Measurements from ENCODE around the gene DAPP1. TPM values are rescaled to one million over a fixed set of nuclear protein-coding genes. Genes with fewer than 3 reads are reported as not detected.

The DAPP1 gene
- total and polyA plus RNA-seq, 2 of the 8 experiments (the other 6 are each of a cell fraction or from before 2014, with no cell fraction given) = not detected

DNA sequence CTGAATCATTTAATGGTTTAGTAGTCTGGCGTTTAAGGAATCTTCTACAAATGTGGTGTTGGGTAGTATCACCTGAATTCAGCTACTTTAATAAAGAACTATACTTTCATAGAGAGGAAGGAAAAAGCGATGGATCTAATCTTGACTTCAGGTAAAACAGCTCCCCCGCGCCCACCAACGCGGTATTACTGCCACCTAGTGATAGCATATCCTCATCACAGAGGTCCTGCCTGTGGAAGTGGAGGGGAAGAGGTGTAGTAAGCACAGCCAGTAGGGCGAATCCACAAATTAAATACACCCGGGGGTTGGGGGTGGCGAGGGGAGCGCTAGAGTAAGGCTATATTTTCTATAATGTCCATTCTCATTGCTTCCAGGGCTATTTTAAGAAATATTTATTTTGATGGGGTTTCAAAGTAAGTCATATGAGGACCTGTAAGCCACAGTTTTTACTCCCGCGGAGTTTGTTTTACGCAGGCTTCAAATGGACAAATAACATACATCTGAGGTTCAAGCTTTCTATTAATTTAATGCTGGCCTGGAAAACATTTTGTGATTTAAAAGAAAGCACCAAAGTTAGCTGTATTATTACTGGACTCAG, 8.3 kb upstream of the DAPP1 start:
- no peak overlapping the region for H2AFZ ChIP-seq (ENCODE audit: low read length)
- CTCF ChIA-PET (ENCODE audit: partially characterized antibody) = interaction anchor here (0.6 to 3.5 kb wide), 55 partner anchors 9 to 606 kb away, joined by 3 to 29 read pairs (median 4); partner anchors contain the start of genes C4orf54, DAPP1 and TRMT10A
- FAIRE-seq = peak; percentile 83

More for the DNA sequence above, 8.3 kb upstream of the DAPP1 start:
- H3K18ac ChIP-seq (ENCODE audit: extremely low read depth, low read length) = no peak overlapping the region
- H2AK5ac ChIP-seq (ENCODE audit: low read depth, low read length) = no peak overlapping the region
- no peak overlapping the region for H3K23ac ChIP-seq (ENCODE audit: insufficient read length)
- H3K27ac ChIP-seq (ENCODE audit: low read depth, low read length) = no peak overlapping the region
- peaks cover 0 to 2% (median 0%) of the 10 kb centered on the region in 4 experiments; a peak in 1 of 7 replicates for H3K4me1 ChIP-seq (replicated peaks in 1 of 4; ENCODE audit: control insufficient read depth in 3 of 4, insufficient read depth in 4 of 4, low read length in 3 of 4)
- H4K8ac ChIP-seq (ENCODE audit: extremely low read depth, insufficient read depth, low read length) = no peak overlapping the region
- no peaks in the 10 kb centered on the region for H3K79me2 ChIP-seq (ENCODE audit: control insufficient read depth in 1 of 2, insufficient read depth in 2 of 2, low read length in 2 of 2)
- H3K36me3 ChIP-seq (ENCODE audit: control insufficient read depth in 2 of 4, insufficient read depth in 4 of 4, low read length in 3 of 4) = no peaks in the 10 kb centered on the region
- no peak overlapping the region for H3K4ac ChIP-seq (replicated peaks; ENCODE audit: insufficient read length, low read depth, low read length)
- WGBS, 2 experiments (ENCODE audit: extremely low coverage in 1 of 2, insufficient coverage in 1 of 2, insufficient read length in 1 of 2, insufficient replicate concordance in 2 of 2, low coverage in 1 of 2, low lambda C conversion rate in 2 of 2, missing lambda C conversion rate in 1 of 2) = 30% methylated on average over 13 of the region's 13 CpGs; no CpG with 5 or more reads in 1 of the 2 experiments
- peak; percentile 96 to 97 for TF ChIP-seq RAD21 (IDR thresholded peaks at IDR 0.05 in 1 of 2, conservative IDR thresholded peaks at IDR 0.05 in 1 of 2; ENCODE audit: low read depth in 2 of 2, low read length in 2 of 2)
- TF ChIP-seq CTCF (IDR thresholded peaks at IDR 0.05; ENCODE audit: control extremely low read depth in 1 of 3, insufficient read depth in 1 of 3, low read depth in 1 of 3, low read length in 3 of 3) = peak; percentile 74 to 89 (median 79)
- TF ChIP-seq TEAD4 (IDR thresholded peaks at IDR 0.05; ENCODE audit: low read depth, low read length) = no peak
- DNase-seq (ENCODE audit: low read depth in 1 of 2, low spot score in 2 of 2) = peak in 1 of 2 experiments; percentile 83
- POLR2A ChIA-PET (ENCODE audit: partially characterized antibody) = interaction anchor here (1.1 to 1.9 kb wide), 2 partner anchors 76 to 245 kb away, joined by 3 to 8 read pairs; partner anchors contain the start of gene TRMT10A
- H3K4me3 ChIP-seq (ENCODE audit: extremely low read depth in 1 of 4, insufficient read depth in 2 of 4, low read depth in 3 of 4, low read length in 4 of 4) = no peak overlapping the region
- no peaks in the 10 kb centered on the region for H3K9me3 ChIP-seq (ENCODE audit: insufficient read depth in 2 of 2, low read depth in 1 of 2, low read length in 1 of 2)
- no peak overlapping the region for H2BK5ac ChIP-seq (ENCODE audit: low read depth, low read length)
- H4K20me1 ChIP-seq (replicated peaks in 1 of 2; ENCODE audit: control insufficient read depth in 1 of 2, insufficient read depth in 2 of 2, low read length in 2 of 2) = no peaks in the 10 kb centered on the region
- no peaks in the 10 kb centered on the region; the same call in 1 of the 2 replicates for H3K23me2 ChIP-seq (ENCODE audit: low read depth, low read length)
- no peak overlapping the region for H3K14ac ChIP-seq (ENCODE audit: insufficient read length)
- no peak overlapping the region for H4K91ac ChIP-seq (replicated peaks; ENCODE audit: insufficient read length, low read length)
- H3K9ac ChIP-seq (replicated peaks in 1 of 4; ENCODE audit: extremely low read depth in 1 of 4, low read depth in 3 of 4, low read length in 3 of 4) = no peak overlapping the region
- H2BK120ac ChIP-seq (replicated peaks; ENCODE audit: low read depth, low read length) = no peak overlapping the region
- H4K5ac ChIP-seq (ENCODE audit: insufficient read length, low read depth, low read length) = no peak overlapping the region
- H2BK20ac ChIP-seq (ENCODE audit: low read length) = no peak overlapping the region
- no peak overlapping the region for H2BK12ac ChIP-seq (ENCODE audit: low read depth, low read length)
- no peak overlapping the region for H3K4me2 ChIP-seq (ENCODE audit: insufficient read depth in 1 of 2, low read depth in 2 of 2, low read length in 2 of 2)
- no peak overlapping the region for H3K56ac ChIP-seq (replicated peaks; ENCODE audit: insufficient read length, low read depth, low read length)
- H2BK15ac ChIP-seq (ENCODE audit: low read length) = no peak overlapping the region
- no peaks in the 10 kb centered on the region for H3K79me1 ChIP-seq (ENCODE audit: low read depth, low read length)
- no peaks in the 10 kb centered on the region for H3K27me3 ChIP-seq (replicated peaks in 1 of 4; ENCODE audit: control insufficient read depth in 3 of 4, extremely low read depth in 1 of 4, insufficient read depth in 3 of 4, low read length in 3 of 4)

Data from H1 (cell line).